T-helper 2 cell treated with Interferon-gamma antibody and Interleukin-4, amounts not matched to agents 100 ng/mL and 5 ng/mL, for 36 hours (primary cell): ENCODE results near the gene BTBD9. TPM values are rescaled to one million over a fixed set of nuclear protein-coding genes. Genes with fewer than 3 reads are reported as not detected.

ENCODE experiments used
- intact Hi-C: fragments of 100-400 bp; cut with micrococcal nuclease; formaldehyde crosslinking; loops from one replicate; pipeline ENCODE4 v1.15.1; 2023
- total RNA-seq: library from RNA; stranded (reverse); gene quantifications from 2 replicates; pipeline ENCODE4 v1.2.3, GENCODE V29; 2022

BTBD9 gene
- total RNA-seq, 1 donor from 2014 or later, result 18.8 TPM

DNA sequence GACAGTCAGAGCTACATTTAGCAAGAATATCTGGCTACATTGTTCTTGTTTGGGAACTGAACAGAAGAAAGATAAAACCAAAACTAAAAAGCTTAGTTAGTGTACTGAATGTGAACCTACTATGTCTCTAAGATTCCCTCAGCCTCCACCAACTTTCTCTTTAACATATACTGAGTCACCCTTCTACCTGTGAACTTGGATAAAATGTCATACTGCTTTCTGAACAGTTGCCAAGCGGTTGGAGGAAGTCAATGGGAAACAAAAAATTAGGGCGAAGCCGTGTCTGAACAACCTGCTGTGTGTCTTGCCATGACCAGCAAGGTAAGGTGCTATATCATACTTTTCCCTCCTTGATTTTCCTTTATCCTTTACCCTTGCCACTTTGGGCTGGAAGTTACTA, 243.5 kb downstream of the BTBD9 start:
- intact Hi-C loops, result no loop called here

DNA sequence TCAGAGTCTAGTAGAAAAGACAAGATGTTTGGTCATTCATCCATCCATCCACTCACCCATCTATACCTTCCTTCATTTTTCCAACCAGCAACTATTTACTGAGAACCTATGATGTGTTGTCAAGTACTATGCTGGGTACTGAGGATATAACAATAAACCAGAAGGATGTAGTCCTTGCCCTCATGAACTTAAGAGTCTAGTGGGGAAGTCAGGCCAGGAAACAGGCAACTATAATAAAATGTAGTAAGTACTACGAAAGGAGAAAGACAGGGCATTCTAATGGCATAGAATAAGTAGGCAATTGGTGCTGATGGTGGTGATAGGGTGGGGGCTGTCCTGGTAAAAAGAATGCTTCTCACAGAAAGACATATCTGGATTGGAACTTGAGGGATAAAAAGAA, 245.7 kb downstream of the BTBD9 start:
- intact Hi-C loops, result no loop called here

DNA sequence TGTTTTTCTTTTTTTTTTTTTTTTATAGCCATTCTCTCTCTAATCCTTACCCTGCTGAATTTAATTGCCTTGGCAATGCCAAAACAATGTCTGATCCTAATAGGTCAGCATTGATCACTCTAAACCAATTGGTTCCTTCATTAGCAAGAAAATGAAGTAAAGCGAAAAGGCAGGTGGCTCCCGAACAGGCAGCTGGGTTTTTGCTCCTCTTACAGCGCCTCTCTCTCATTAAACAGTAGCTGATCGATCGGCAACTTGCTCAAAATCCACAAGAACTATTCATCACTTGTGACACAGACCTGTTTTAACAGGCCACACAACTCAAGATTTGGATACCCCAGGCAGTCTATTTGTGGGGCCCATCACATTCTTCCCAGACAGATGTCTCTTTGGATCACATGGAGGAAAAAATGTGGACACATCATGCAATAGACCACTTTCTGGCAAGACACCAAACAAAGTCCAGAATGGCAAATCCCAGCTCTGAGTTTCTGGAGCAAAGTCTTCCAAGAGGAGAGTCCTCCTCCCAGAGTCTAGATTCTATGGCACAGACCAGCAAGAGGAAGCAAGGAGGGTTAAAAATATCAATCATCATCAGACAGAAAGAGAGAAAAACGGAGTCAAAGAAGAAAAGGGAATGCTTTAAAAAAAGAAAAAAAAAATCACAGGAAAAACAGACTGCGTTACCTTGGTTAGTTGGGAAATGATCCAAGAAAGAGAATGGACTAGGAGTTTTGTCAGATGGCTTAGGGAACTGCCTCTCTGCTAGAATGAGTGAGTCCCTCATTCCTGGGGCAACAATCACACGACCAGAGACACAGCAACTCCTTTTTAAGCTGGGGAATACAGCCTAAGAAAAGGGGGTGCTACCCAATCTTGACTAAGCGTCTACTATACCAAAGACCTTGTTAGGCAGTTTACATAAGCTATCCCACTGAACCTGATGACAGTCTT, 247.8 kb downstream of the BTBD9 start:
- intact Hi-C loops, result no loop called here

DNA sequence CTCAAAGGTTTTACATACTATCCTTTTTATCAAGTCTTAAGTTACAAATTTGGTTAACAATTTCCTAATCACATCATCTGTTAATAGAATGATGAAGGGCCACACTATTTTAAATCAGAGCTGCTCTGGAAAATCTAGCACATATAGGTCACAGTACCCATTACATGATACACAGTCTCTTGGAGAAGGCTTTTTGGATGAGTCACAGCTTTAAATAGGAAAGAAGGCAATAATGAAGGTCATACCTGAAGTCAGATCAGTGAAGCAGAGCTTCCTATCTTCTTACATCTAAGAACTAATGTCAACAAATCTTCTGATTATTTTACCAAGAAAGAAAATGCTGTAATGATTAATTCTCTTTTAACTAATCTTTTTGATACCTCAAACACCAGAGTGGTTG, 248.5 kb downstream of the BTBD9 start:
- intact Hi-C loops, result no loop called here

DNA sequence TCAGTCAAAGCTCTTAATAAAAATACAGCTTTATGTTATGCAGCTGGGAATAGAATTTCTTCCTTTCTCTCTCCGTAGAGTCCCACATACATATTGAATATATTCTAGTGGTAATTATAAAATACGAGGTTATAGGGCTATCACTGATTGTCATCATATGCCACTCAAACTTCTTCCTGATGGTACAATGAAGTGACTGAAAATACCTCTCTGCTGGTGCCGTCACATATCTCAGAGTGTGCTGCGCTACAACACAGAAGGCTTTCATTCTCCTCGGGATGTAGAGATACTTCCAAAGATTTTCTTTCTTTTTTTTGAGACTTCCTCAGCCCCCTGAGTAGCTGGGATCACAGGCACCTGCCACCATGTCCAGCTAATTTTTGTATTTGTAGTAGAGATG, 249.9 kb downstream of the BTBD9 start:
- intact Hi-C loops, result no loop called here

DNA sequence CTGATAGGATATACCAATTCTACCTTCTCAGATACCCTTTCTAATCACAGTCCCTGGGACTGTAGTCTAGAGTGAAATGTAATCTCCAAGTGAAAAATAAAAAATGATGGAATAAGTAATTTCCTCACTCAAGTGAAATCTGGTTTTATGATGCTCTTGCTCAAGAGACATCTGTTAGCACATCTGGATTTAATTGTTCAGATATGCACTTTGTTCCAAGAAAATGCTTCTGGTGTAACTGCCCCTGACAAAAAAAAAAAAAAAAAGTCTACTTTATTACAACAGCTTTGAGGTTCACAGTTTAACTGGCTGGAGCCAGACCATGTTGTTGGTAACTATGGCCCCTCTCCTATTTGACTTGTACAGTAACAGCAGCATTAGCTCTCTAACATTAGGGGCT, 251.8 kb downstream of the BTBD9 start:
- intact Hi-C loops, result no loop called here

DNA sequence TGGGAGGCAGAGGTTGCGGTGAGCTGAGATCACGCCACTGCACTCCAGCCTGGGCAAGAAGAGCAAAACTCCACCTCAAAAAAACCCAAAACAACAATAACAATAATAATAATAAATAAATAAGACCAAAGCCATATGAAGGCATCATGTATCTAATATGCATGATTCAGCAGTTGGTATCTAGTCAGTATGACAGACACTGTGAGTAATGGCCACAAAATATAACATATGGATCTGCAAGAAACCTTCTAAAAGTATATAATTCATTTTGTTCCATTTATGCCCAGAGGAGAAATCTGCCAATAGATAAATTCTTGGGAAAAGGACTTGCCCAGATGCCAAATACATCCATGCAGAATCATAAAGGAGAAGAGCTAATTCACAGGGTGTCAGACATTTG, 252.3 kb downstream of the BTBD9 start:
- intact Hi-C loops, result no loop called here

DNA sequence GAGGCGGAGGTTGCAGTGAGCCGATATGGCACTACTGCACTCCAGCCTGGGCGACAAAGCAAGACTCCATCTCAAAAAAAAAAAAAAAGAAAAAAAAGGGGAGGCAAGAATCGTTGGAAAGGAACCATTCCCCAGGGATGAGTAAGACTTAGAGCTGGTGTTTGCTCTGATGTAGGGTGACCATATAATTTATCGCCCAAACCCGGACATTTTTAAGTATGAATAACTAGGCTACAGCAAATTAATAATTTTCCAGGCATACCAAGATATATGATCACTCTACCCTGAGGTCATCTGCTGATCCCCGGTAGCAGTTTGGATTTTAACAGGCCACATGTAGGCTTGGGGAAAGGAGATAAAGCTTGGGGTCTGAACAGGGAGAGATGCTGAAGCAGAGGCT, 260.9 kb downstream of the BTBD9 start:
- intact Hi-C loops, result no loop called here

DNA sequence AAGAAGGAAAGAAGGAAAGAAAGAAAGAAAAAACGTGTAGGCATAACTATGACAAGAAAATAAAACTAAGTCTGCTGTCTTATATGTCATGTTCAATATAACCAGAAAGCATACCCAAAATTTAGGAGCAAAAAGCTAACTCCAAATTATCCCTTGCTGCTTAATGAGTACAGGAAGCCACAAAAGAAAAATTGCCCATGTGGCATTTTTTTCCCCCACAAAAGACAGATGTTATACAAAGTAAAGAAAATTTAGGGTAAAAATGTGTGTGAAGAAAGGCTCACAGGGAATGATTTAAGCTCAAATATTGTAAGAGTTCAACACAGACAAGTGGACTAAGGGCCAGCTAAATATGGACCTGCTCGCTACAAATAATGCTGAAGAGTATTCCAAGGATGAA, 263.8 kb downstream of the BTBD9 start:
- intact Hi-C loops, result no loop called here

DNA sequence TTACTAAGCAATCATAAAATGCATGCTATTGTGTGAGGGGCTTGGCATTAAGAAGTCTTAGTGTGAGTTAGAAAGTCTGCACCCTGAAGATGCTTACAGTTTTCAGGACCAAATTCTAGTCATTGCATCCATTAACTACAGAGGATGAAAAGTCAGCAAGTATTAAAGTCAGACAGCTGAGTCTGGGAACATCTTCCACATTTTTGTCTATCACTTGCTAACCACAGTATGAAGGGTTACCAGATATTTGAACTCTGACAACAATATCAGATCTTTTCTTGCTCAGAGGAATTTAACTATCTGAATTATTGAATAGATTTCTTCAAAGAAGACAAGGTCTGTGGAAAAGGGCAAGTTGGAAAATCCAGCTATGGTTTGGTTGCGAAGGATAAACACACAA, 264.4 kb downstream of the BTBD9 start:
- intact Hi-C loops, result no loop called here

DNA sequence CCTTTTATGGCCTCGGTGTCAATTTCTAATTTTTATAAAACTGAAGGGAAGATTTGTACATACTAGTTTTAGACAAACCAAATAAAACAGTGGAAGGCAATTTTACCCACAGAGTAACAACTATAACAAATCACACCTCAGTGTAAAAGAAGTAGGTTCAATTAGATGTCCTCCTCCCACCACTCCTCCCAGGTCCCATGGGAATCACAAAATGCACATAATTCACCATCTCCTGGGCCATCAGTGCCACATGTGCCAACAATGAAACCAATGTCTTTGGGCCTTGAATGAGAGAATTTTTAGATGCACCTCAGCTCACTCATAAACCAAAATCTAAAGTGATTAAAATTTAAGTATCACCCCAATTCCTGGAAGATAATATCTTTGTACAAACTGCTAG, 267.8 kb downstream of the BTBD9 start:
- intact Hi-C loops, result no loop called here

DNA sequence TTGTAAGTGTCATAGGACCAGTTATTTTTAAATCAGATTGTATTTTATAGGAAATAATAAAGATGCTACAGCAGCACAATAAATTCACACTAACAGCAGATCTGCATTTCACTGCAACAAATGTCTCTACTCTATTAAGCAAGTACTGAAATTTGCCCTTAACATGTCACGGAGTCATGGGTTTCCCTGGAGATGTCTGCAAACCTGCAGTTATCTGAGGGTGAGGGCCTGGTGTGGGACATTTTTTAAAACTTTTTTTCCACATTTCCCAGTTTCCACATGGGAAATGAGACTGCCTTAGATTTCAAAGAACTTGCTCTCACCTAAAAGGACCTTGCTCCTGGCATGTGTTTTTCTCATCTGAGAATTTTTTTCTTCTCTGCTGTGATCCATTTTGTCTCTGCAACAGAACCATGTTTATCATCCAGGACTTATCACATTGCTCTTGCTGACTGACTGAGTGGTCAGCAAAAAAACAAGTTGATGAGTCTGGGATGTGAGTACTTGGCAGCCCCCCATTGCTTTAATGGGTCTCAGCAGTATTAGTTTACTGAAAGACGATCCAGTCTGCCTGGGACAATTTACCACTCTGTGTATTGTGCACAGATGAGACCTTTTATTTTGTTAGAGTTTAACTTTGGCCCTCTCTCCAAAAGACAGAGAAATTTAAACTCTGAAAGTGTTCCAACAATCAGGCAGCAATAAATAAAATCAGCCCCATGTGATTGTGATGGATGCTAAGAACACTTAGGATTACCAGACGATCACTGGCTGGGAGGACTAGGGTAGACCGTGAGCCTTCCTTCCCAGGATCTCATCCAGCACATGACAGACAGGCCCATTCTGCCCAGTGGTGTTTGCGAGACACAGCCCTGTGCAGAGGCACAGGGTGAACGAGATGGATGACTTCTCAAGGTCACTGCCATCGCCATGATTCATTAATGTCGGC, 268.8 kb downstream of the BTBD9 start:
- intact Hi-C loops, result no loop called here

DNA sequence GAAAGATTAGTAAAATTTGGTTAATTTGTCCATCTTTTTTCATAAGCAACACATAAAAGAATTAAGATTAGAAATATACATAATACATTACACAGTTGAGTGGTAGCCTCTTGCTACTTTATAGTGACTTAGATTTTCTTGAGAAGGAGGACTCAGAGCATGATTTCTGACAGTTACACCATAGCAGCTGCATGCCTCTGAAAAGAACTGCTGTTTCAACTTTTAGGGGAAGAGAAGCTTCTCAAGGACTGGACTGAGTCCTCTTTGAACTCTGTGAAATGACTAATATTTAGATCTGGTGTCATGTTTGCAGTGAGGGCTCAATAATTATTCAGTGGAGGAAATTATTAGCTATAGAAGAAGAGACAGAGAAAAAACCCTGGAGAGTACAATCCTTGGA, 272.5 kb downstream of the BTBD9 start:
- intact Hi-C loops, result no loop called here

DNA sequence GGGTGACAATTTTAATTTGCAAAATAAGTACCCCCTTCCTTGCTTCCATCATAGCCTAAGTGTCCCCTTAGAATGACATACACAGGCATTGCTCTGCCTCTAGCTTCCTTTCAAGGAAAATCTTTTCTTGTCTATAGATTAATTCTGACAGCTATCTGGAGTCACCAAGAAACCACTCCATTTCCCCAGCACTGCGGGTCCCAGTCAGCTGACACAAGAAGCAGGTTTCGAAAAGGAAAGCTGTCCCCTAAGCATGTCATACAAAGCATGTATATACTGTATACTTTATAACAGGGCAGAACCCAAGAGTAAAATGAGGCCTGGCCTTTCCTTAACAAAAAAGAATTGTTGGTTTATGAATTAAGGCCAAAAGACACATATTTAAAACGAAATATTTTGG, 273.5 kb downstream of the BTBD9 start:
- intact Hi-C loops, result no loop called here

DNA sequence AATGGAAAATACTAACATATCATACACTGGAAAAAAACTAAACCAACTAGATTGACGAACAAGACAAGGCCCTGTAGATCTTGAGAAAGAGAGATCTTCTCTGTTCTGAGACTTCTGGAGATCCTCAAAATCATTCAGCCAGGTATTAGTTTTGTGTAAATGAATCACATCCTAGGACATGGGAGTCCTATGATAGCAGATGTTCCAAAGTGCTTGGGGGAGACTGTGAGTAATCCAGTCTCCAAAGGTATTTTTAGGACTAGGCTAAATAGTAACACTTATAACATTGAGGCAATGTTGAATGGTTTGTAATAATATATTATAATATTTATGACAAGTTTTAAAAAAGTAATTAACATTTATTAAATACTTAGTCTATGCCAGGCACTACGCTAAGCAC, 275.0 kb downstream of the BTBD9 start:
- intact Hi-C loops, result no loop called here

DNA sequence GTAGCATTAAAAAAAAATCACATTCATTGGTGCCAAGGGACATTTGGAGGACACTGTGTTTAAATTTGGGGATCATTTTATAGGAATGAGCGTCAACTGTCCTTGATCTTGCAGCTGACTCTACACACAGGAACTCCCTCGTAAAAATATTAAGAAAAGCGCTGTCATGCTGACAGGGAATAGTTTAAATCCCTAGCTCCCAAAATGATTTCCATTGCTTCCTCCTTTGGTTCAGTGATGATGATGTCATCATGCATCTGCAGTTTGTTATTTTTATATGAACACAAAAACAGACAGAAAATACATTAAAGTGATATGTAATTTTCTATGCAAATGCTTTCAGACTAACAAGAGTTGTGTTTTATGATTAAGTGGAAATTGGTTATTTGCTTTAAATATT, 275.6 kb downstream of the BTBD9 start:
- intact Hi-C loops, result no loop called here

DNA sequence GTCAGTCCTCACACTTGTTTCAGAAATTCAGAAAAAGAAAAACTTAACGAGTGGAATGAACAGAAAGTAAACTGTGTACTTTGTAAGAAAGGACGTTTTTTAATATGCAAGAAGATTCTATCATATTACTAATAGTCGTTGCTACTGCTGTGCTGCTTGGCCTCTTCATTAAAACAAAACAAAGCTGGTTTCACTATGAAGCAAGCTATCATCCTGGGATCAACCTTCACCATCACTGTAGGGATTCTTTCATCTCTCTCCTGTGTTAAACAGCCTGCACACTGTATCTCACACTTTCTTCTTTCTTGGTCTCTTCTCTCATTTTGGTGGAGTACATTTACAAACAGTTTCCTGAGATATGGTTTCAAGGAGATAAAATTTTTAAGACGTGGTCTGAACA, 284.2 kb downstream of the BTBD9 start:
- intact Hi-C loops, result no loop called here

DNA sequence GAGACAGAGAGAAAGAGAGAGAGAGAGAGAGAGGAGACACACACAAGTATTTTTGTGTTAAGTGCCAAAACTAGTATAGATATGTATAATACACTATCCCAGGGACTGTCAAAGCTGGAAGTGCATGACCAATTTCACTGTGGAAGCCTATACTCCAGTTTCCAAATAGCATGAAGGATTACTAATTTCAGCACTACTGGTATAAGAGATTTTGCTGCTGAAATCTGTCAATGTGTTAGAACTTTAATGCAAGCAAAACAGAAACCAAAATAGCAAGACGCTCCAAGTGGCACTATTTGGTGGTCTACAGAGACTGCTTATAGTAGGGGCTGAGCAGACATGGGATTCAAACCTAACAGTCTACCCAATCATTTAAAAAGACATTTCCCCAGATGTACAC, 284.8 kb downstream of the BTBD9 start:
- intact Hi-C loops, result no loop called here

DNA sequence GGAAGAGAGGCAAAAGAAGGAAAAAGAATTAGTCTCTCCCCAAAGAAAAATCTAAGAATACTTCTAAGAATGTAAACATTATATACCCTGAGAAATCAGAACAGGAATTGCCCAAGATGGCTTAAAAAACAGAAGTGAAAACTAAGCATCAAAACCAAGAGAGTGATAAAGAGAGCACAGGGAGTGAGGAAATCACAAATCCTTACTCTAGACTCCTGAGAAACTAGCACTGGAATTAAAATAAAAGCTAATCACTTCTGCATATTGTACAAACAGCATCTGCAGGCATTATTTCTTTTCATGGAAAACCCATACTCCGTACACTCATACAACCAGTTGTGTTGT, 285.7 kb downstream of the BTBD9 start:
- intact Hi-C loops, result no loop called here

DNA sequence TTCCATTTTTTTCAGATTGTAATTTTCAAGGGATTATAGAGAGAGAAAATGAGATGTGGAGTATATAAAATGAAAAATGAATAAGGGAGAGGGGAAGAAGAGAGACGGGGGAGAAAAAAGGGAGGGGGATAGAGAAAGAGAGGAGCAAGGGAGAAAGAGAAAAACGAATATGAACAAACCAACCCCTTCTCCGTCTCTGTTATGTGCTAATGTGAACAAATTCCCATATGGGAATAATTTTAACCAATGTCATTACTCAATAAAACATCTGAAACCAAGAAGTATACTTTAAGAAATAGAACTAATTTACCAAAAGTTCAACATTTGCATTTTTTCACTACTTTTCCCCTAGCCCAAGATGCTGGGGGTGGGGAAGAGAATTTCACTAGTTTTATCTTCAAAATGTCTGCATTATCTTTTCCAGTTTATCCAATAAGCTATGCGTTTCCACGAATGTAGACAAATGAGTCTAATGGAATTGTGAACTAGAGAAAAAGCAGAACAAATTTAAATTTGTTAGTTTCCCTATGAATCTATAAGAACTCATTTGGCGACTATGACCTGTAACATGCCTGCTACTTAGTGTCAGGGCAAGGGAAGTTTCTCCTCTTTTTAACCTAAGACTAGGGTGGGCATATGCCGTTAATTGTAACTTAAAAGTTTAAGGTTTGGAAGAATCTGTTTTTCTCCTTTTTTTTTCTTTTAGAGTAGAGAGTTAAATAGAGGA, 286.3 kb downstream of the BTBD9 start:
- intact Hi-C loops, result no loop called here

DNA sequence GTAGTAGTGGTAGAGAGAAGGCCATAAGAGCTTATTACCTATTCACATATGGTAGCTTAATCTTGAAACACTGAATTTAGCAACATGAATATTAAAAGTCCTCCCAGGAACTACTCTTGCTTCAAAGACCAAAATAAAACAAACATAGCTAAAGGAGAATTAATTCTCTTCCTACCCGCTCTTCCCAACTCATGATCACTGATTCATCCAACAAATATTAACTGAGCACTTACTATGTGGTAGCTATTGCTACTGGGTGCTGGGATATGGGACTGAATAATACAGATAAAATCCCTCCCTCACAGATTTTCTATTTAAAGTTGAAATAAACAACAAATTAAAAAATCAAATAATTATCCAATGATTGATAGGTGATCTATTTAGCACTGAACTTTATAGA, 287.1 kb downstream of the BTBD9 start:
- intact Hi-C loops, result no loop called here

DNA sequence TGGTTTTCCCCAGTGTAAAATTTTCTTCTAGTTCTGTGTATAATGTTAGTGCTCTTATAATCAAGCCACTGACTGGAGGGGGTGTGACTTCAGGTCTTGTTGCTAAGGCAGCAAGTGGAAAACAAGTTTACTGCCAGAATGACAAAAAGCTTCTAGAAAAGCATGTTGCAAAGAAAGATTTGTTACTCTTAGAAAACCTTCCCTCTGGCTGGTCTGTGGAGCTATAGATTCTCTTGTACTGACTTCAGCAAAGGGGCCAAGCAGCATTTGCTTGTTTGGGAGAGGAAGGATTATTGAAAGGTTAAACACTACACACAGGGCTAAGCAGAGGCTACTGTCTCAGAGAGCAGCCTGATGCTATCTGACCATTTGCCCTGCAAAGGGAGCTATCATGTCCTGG, 288.8 kb downstream of the BTBD9 start:
- intact Hi-C loops, result no loop called here
